Activated naive CD4-positive, alpha-beta T cell treated with anti-CD3 and anti-CD28 coated beads, Interleukin-2, amount 50 U/mL, for 24 hours (primary cell): Measurements from ENCODE around the gene PHACTR3.
A peak's percentile ranks its signal among the peaks of the same experiment; 100 is the strongest.

ENCODE experiments used
- H3K27ac Mint-ChIP-seq: one replicate; pipeline ENCODE4 v1.8.0; 2021; ENCODE audit warnings: mild to moderate bottlenecking, mixed read lengths
- H3K27me3 Mint-ChIP-seq: one replicate; pipeline ENCODE4 v1.8.0; 2021; ENCODE audit warnings: mixed read lengths
- H3K36me3 Mint-ChIP-seq: one replicate; pipeline ENCODE4 v1.8.0; 2021; ENCODE audit warnings: mixed read lengths
- H3K4me1 Mint-ChIP-seq: one replicate; pipeline ENCODE4 v1.8.0; 2021; ENCODE audit warnings: mixed read lengths
- H3K4me3 Mint-ChIP-seq: one replicate; pipeline ENCODE4 v1.8.0; 2021; ENCODE audit warnings: mild to moderate bottlenecking, mixed read lengths
- H3K9me3 Mint-ChIP-seq: one replicate; pipeline ENCODE4 v1.8.0; 2021; ENCODE audit warnings: mixed read lengths

Gene PHACTR3

GRCh38 chr20:59740621-59741020 is 136.3 kb downstream of the PHACTR3 start:
- no peaks in the 10 kb centered on the region for H3K9me3 Mint-ChIP-seq
- H3K27ac Mint-ChIP-seq = no peak overlapping the region
- no peak overlapping the region for H3K4me3 Mint-ChIP-seq
- H3K36me3 Mint-ChIP-seq = no peaks in the 10 kb centered on the region
- no peaks in the 10 kb centered on the region for H3K27me3 Mint-ChIP-seq
- H3K4me1 Mint-ChIP-seq = no peaks in the 10 kb centered on the region

GRCh38 chr20:59741073-59741472 is 136.7 kb downstream of the PHACTR3 start:
- Mint-ChIP-seq H3K27ac (no peak overlapping the region), H3K36me3 (no peaks in the 10 kb centered on the region), H3K4me1 (no peaks in the 10 kb centered on the region), H3K27me3 (no peaks in the 10 kb centered on the region), H3K9me3 (no peaks in the 10 kb centered on the region), H3K4me3 (no peak overlapping the region)

- no peaks in the 10 kb centered on the region for H3K9me3 Mint-ChIP-seq
- H3K4me3 Mint-ChIP-seq = no peak overlapping the region
- no peaks in the 10 kb centered on the region for H3K36me3 Mint-ChIP-seq
- peak overlapping the region; percentile 9 for H3K27ac Mint-ChIP-seq
- no peaks in the 10 kb centered on the region for H3K27me3 Mint-ChIP-seq
- no peaks in the 10 kb centered on the region for H3K4me1 Mint-ChIP-seq
Observed at GRCh38 chr20:59742351-59743095, 138.2 kb downstream of the PHACTR3 start.

- Mint-ChIP-seq H3K9me3 (no peaks in the 10 kb centered on the region), H3K27me3 (no peaks in the 10 kb centered on the region)
Observed at GRCh38 chr20:59743308-59743707, 139.0 kb downstream of the PHACTR3 start.

GRCh38 chr20:59743767-59744485 is 139.6 kb downstream of the PHACTR3 start:
- H3K9me3 Mint-ChIP-seq = no peaks in the 10 kb centered on the region
- H3K27me3 Mint-ChIP-seq = no peaks in the 10 kb centered on the region

More at GRCh38 chr20:59743308-59743707, 139.0 kb downstream of the PHACTR3 start:
- Mint-ChIP-seq H3K27ac (no peak overlapping the region), H3K4me3 (no peak overlapping the region), H3K36me3 (no peaks in the 10 kb centered on the region), H3K4me1 (no peaks in the 10 kb centered on the region)

DNA sequence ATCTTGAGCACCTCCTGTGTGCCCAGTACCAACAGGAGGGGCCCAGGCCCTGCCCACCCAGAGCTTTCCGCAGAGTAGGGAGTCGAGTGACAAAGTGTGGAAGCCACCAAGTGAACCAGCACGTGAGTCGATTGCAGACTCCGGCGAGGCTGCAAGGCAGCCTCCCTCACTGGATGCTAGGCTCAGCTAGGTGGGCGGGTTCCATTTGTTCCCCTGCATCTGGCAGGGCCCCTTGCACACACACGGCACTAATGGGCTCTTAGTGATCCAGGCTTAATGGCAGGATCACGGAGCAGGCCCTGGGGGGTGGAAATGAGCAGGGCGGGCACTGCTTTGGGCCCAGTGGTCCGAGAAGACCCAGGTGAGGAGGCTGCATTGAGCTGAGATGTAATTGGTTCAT is 140.4 kb downstream of the PHACTR3 start:
- no peaks in the 10 kb centered on the region for H3K4me1 Mint-ChIP-seq
- no peak overlapping the region for H3K4me3 Mint-ChIP-seq
- no peaks in the 10 kb centered on the region for H3K9me3 Mint-ChIP-seq
- no peaks in the 10 kb centered on the region for H3K27me3 Mint-ChIP-seq
- no peak overlapping the region for H3K27ac Mint-ChIP-seq
- H3K36me3 Mint-ChIP-seq = no peaks in the 10 kb centered on the region

More at GRCh38 chr20:59743767-59744485, 139.6 kb downstream of the PHACTR3 start:
- H3K4me1 Mint-ChIP-seq = no peaks in the 10 kb centered on the region
- H3K27ac Mint-ChIP-seq = no peak overlapping the region
- H3K4me3 Mint-ChIP-seq = no peak overlapping the region
- H3K36me3 Mint-ChIP-seq = no peaks in the 10 kb centered on the region

- Mint-ChIP-seq H3K27ac (no peak overlapping the region), H3K9me3 (no peaks in the 10 kb centered on the region), H3K4me3 (no peak overlapping the region), H3K27me3 (peaks cover 2% of the 10 kb centered on the region), H3K36me3 (no peaks in the 10 kb centered on the region), H3K4me1 (no peaks in the 10 kb centered on the region)
Observed at GRCh38 chr20:59745201-59745600, 140.9 kb downstream of the PHACTR3 start.

DNA sequence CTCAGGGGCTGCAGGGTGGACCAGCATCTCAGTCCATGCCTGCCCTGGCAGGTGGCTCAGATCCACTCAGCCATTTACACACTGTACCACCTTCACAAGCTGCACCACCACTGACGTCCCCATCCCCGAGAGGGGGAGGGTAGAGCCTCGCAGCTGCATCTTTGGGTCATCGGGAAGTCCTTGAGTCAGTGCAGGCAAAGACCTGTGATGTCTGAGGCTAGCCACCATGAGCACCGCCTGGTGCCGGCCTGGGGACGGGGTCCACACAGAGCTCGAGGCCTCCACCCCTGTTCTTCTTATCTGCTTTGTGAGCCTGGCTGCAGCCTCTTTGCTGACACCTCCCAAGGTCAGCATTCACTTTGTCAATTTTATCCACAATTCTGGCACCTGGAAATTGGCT is 141.4 kb downstream of the PHACTR3 start:
- no peak overlapping the region for H3K4me3 Mint-ChIP-seq
- H3K4me1 Mint-ChIP-seq = no peaks in the 10 kb centered on the region
- no peaks in the 10 kb centered on the region for H3K36me3 Mint-ChIP-seq
- H3K9me3 Mint-ChIP-seq = no peaks in the 10 kb centered on the region
- H3K27ac Mint-ChIP-seq = no peak overlapping the region
- peaks cover 3% of the 10 kb centered on the region for H3K27me3 Mint-ChIP-seq

DNA sequence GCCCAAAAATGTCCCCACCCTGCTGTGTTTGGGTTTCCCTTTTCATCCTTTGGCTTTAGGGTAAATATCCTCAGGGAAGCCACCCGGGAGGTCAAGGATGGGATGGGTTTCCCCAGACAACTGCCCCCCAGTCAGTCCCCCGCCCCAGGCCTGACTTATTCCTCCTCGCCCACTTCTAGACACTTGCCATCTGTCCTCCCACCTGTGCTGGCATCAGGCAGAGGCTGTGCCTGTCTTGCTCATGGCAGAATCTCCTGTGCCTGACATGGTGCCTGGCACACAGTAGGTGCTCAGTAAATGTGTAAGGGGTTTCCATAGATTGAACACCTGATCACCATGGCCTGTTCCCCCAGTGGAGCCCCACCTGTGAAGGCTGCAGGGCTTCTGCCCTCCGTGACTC is 141.8 kb downstream of the PHACTR3 start:
- Mint-ChIP-seq H3K36me3 (no peaks in the 10 kb centered on the region), H3K27ac (no peak overlapping the region), H3K9me3 (no peaks in the 10 kb centered on the region), H3K27me3 (peaks cover 3% of the 10 kb centered on the region), H3K4me1 (no peaks in the 10 kb centered on the region), H3K4me3 (no peak overlapping the region)

- Mint-ChIP-seq H3K4me3 (no peak overlapping the region), H3K4me1 (no peaks in the 10 kb centered on the region), H3K36me3 (no peaks in the 10 kb centered on the region), H3K9me3 (no peaks in the 10 kb centered on the region), H3K27me3 (peaks cover 3% of the 10 kb centered on the region), H3K27ac (no peak overlapping the region)
Observed at GRCh38 chr20:59747671-59748515, 143.6 kb downstream of the PHACTR3 start.

- Mint-ChIP-seq H3K9me3 (no peaks in the 10 kb centered on the region), H3K27me3 (peaks cover 6% of the 10 kb centered on the region), H3K36me3 (no peaks in the 10 kb centered on the region), H3K4me3 (no peak overlapping the region), H3K27ac (no peak overlapping the region), H3K4me1 (no peaks in the 10 kb centered on the region)
Observed at GRCh38 chr20:59748619-59749191, 144.4 kb downstream of the PHACTR3 start.

DNA sequence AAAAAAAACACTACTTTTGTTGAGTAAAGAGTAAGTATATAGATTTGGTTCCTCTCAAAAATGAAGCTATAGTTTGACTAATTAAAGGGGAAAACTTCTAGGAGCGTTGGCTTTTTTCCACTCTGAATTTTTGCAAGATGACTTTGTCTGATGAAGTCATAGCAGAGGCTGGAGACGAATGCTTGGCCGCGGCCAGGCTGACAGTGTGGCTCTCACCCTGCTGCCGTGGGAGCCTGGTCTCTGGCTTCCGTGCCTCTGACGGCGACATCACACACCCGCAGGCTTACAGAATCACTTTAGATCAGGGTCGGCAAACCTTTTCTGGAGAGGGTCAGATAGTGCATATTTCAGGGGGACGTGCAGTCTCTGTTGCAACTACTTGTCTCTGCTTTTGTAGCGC is 145.0 kb downstream of the PHACTR3 start:
- H3K27me3 Mint-ChIP-seq = peaks cover 6% of the 10 kb centered on the region
- H3K4me3 Mint-ChIP-seq = no peak overlapping the region

GRCh38 chr20:59750209-59750840 is 146.0 kb downstream of the PHACTR3 start:
- Mint-ChIP-seq H3K27me3 (peaks cover 6% of the 10 kb centered on the region), H3K27ac (no peak overlapping the region), H3K4me1 (no peaks in the 10 kb centered on the region), H3K9me3 (no peaks in the 10 kb centered on the region), H3K4me3 (no peak overlapping the region), H3K36me3 (no peaks in the 10 kb centered on the region)

More for the DNA sequence above, 145.0 kb downstream of the PHACTR3 start:
- Mint-ChIP-seq H3K36me3 (no peaks in the 10 kb centered on the region), H3K27ac (no peak overlapping the region), H3K4me1 (no peaks in the 10 kb centered on the region), H3K9me3 (no peaks in the 10 kb centered on the region)

- no peaks in the 10 kb centered on the region for H3K36me3 Mint-ChIP-seq
- no peak overlapping the region for H3K4me3 Mint-ChIP-seq
- H3K27me3 Mint-ChIP-seq = peaks cover 6% of the 10 kb centered on the region
- H3K9me3 Mint-ChIP-seq = no peaks in the 10 kb centered on the region
- no peak overlapping the region for H3K27ac Mint-ChIP-seq
- no peaks in the 10 kb centered on the region for H3K4me1 Mint-ChIP-seq
Observed at GRCh38 chr20:59751075-59751711, 146.9 kb downstream of the PHACTR3 start.
